Colonic mucosa (tissue), 4 donors: ENCODE results near the gene MYH7. TPM values are rescaled to one million over a fixed set of nuclear protein-coding genes. Genes with fewer than 3 reads are reported as not detected.
"Not testable (repeated sequence)": the region's sequence is repeated elsewhere in the genome, so short reads cannot be mapped to it uniquely, and the experiment has no call there.

Experiments
- DNase-seq: peaks from one replicate; pipeline ENCODE4 v3.0.0-alpha.2; 2020
- H3K27ac ChIP-seq: fragments of 200-600 bp; one replicate; pipeline ENCODE4 v1.8.0; 2021
- H3K27me3 ChIP-seq: fragments of 200-600 bp; one replicate; pipeline ENCODE4 v1.8.0; 2021
- H3K36me3 ChIP-seq: fragments of 200-600 bp; one replicate; pipeline ENCODE4 v1.8.0; 2021
- H3K4me1 ChIP-seq: fragments of 200-600 bp; one replicate; pipeline ENCODE4 v1.8.0; 2021; ENCODE audit warnings: mild to moderate bottlenecking
- H3K4me3 ChIP-seq: fragments of 200-600 bp; one replicate; pipeline ENCODE4 v1.8.0; 2021
- H3K9ac ChIP-seq, 2 donors: one replicate each; pipeline ENCODE4 v1.7.0; 2013; ENCODE audit warnings: control low read depth in 2 of 2, low read depth in 2 of 2, low read length in 2 of 2
- H3K9me3 ChIP-seq: fragments of 200-600 bp; one replicate; pipeline ENCODE4 v1.8.0; 2021
- intact Hi-C: fragments of 100-400 bp; cut with DNase I; formaldehyde crosslinking; loops from one replicate; pipeline ENCODE4 v1.14.1; 2022
- total RNA-seq, 2 donors: library from RNA; stranded (reverse); fragmentation: NEBNext Ultra II Directional in 1 of 2; extraction: Animal tissue kit (Norgen Biotek cat#: 25700) in 1 of 2; gene quantifications; one replicate each; pipeline ENCODE4 v1.2.1, GENCODE V29; 2021
- TF ChIP-seq, protein P1 (sequence below): fragments of 200-600 bp; IDR thresholded peaks from one replicate; pipeline ENCODE4 v1.8.0; 2022; ENCODE audit warnings: antibody characterized with exemption, mild to moderate bottlenecking
- donor health status: healthy.
- donor health status: DM: no; HTN: no; CAD: no.
- donor health status: DM: no; HTN: no; CAD: no.

The MYH7 gene
- total RNA-seq, 2 donors from 2014 or later = 1.2 TPM; not detected in 1

DNA sequence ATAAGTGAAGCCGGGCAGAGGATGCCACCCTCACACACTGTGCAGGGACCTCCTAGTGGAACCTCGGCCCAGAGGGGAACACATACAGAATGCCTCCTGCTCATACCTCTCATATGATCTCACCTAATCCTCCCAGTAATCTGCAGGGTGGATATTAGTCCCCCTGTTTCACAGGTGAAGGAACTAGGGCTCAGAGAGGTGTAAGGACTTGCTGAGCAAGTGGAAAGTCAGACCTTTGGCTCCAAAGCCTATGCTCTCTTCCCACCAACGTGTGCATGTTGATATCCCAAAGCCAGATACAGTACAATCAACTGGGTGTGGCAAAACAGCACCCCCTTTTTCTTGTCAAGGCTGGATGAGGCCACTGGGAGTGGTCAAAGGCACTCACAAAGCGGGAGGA, 31.6 kb downstream of the MYH7 start:
- no peaks in the 10 kb centered on the region for H3K36me3 ChIP-seq
- TF ChIP-seq, protein P1, sequence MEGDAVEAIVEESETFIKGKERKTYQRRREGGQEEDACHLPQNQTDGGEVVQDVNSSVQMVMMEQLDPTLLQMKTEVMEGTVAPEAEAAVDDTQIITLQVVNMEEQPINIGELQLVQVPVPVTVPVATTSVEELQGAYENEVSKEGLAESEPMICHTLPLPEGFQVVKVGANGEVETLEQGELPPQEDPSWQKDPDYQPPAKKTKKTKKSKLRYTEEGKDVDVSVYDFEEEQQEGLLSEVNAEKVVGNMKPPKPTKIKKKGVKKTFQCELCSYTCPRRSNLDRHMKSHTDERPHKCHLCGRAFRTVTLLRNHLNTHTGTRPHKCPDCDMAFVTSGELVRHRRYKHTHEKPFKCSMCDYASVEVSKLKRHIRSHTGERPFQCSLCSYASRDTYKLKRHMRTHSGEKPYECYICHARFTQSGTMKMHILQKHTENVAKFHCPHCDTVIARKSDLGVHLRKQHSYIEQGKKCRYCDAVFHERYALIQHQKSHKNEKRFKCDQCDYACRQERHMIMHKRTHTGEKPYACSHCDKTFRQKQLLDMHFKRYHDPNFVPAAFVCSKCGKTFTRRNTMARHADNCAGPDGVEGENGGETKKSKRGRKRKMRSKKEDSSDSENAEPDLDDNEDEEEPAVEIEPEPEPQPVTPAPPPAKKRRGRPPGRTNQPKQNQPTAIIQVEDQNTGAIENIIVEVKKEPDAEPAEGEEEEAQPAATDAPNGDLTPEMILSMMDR = no peak
- no peak overlapping the region for H3K27ac ChIP-seq
- intact Hi-C loops = no loop called here
- DNase-seq = no peak
- H3K9me3 ChIP-seq = no peaks in the 10 kb centered on the region
- no peaks in the 10 kb centered on the region for H3K4me1 ChIP-seq
- no peak overlapping the region for H3K4me3 ChIP-seq
- no peaks in the 10 kb centered on the region for H3K27me3 ChIP-seq
- no peak overlapping the region for H3K9ac ChIP-seq

DNA sequence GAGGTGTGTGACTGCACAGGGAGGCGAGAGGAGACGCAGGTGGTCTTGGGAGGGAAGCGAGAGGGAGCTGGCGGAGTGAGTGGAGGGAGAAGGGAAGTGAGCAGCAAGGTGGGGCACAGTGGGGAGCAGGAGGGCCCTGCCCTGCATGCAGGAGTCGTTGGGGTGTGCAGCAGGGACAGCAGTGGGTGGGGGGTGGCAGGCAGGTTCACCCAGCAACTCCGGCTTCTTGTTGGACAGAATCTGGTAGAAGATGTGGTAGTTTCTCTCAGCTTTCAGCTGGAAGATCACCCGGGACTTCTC, 32.4 kb downstream of the MYH7 start:
- intact Hi-C loops = no loop called here
- no peak overlapping the region for H3K4me3 ChIP-seq
- H3K4me1 ChIP-seq = no peaks in the 10 kb centered on the region
- no peaks in the 10 kb centered on the region for H3K27me3 ChIP-seq
- DNase-seq = no peak
- H3K27ac ChIP-seq = no peak overlapping the region
- TF ChIP-seq, protein P1 = no peak
- no peak overlapping the region for H3K9ac ChIP-seq
- H3K36me3 ChIP-seq = no peaks in the 10 kb centered on the region
- no peaks in the 10 kb centered on the region for H3K9me3 ChIP-seq

DNA sequence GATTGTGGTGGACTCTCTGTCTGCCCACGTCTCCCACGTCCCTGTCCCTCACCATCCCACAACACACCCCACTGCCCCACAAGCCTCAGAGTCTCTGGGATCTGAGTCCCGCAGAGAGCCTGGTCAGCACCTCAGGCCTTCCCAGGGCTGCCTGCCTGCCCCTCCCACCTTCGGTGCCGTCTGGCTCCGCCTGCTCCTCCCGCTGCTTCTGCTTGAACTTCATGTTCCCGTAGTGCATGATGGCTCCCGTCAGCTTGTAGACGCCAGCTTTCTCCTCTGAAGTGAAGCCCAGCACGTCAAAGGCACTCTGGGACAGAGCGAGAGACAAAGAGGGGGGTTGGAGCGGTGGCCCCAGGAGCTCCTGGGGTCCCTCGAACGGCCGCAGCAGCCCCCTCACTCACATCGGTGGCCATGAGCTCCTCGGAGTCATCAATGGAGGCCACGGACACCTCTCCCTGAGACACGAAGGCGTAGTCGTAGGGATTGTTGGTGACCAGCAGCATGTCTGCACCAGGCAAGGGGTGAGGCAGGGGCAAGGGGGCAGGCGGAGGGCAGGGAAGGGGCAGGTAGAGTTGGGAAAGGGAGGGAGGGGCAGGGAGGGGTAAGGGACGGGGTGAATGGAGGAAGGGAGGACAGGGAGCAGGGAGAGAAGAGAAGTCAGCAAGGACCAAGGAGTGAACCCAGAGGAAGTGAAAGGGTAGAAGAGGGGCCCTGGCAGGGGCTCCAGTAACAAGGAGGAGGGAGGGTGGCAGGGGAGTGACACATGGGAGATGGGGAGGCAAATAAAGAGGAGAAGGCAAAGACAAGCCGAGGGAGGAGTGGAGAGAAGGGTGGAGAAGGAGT, 32.9 kb downstream of the MYH7 start:
- Histone ChIP-seq H3K36me3 (no peaks in the 10 kb centered on the region), H3K27me3 (no peaks in the 10 kb centered on the region), H3K9ac (no peak overlapping the region), H3K4me3 (no peak overlapping the region), H3K4me1 (no peaks in the 10 kb centered on the region), H3K9me3 (no peaks in the 10 kb centered on the region), H3K27ac (no peak overlapping the region)
- intact Hi-C loops = no loop called here
- DNase-seq = no peak
- TF ChIP-seq, protein P1 = no peak

DNA sequence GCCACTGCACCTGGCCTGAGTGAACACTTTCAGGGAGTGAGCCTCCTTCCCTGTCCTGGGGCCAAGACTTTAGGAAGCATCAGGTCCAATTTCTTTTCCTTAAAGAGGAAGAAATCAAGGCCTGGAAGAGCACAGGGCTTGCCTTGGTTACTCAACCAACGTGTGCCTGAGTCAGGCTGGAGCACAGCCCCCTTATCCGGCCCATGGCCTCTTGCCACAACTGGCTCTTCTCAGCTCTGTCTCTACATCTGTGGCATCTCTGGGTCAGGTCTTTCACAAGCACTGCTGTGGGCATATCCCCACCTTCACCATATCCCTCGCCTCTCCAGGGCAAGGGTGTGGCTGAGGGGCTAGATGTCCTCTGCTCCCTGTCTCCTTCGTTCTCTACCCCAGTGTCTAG, 34.2 kb downstream of the MYH7 start:
- no peak overlapping the region for H3K9ac ChIP-seq
- H3K9me3 ChIP-seq = no peaks in the 10 kb centered on the region
- no peaks in the 10 kb centered on the region for H3K4me1 ChIP-seq
- DNase-seq = no peak
- H3K36me3 ChIP-seq = no peaks in the 10 kb centered on the region
- intact Hi-C loops = no loop called here
- H3K27me3 ChIP-seq = no peaks in the 10 kb centered on the region
- no peak overlapping the region for H3K27ac ChIP-seq
- H3K4me3 ChIP-seq = no peak overlapping the region
- TF ChIP-seq, protein P1 = no peak

DNA sequence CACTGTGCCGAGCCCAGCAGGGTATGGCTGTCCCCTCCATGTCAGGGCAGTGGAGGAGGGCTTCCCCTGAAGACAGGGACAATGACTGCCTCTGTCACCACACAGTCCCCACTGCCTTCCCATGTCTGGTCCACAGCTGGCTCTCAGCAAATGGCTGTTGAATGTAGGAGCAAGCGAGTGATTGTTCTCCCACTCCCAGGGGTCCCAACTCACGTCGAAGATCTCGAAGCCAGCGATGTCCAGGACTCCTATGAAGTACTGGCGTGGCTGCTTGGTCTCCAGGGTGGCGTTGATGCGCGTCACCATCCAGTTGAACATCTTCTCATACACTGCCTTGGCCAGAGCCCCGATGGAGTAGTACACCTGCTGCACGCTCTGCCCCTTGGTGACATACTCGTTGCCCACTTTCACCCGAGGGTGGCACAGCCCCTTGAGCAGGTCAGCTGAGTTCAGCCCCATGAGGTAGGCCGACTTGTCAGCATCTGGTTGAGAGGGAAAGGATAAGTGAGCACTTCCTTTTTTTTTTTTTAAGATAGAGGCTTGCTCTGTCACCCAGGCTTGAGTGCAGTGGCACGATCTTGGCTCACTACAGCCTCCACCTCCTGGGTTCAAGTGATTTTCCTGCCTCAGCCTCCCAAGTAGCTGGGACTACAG, 34.8 kb downstream of the MYH7 start:
- H3K36me3 ChIP-seq, H3K9me3 ChIP-seq, H3K27ac ChIP-seq, H3K4me3 ChIP-seq, intact Hi-C loops, DNase-seq, H3K4me1 ChIP-seq, H3K27me3 ChIP-seq, H3K9ac ChIP-seq: not testable (repeated sequence)

DNA sequence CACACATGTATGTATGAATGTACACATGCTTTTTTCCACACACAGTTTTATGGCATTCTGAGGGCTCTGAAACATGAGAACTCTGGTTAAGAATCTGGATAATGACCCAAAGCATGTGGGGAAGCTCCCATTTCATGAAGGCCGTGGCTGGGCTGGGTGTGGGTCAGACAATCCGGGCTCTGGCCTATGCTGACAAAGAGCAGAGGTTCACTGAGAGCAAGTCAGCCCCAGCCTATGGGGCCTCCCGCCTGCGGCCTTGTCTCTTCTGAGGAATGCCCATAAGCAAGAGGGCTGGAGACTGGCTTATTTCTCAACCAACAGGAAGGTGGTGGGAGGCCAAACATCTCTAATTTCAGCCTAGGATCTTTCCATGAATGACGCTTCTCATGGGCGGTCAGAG, 35.9 kb downstream of the MYH7 start:
- no peaks in the 10 kb centered on the region for H3K27me3 ChIP-seq
- intact Hi-C loops = no loop called here
- H3K9me3 ChIP-seq = no peaks in the 10 kb centered on the region

More for the DNA sequence above, 35.9 kb downstream of the MYH7 start:
- Histone ChIP-seq H3K9ac (no peak overlapping the region), H3K36me3 (no peaks in the 10 kb centered on the region), H3K4me1 (no peaks in the 10 kb centered on the region), H3K4me3 (no peak overlapping the region), H3K27ac (no peak overlapping the region)
- TF ChIP-seq, protein P1 = no peak
- no peak for DNase-seq
